Panc1 (cell line): ENCODE data around the gene GSC2. TPM values are rescaled to one million over a fixed set of nuclear protein-coding genes. Genes with fewer than 3 reads are reported as not detected.

Experiments
- ATAC-seq: fragments of 200-7000 bp; cut with Tn5 transposase; 2 replicates; pipeline ENCODE4 v1.9.1; 2020; ENCODE audit warnings: mild to moderate bottlenecking, moderate library complexity
- BruUV-seq: library from RNA; stranded (reverse); fragments of 400-500 nt; replicated peaks from 2 replicates; lab custom pipeline; 2021; lab: Mats Ljungman, UMichigan
- CTCF ChIA-PET: fragments of 300-600 bp; sonication (Branson Sonifier 250); formaldehyde crosslinking; loops from one replicate; lab custom pipeline; 2022; ENCODE audit warnings: antibody characterized with exemption; lab: Charles Lee
- POLR2A ChIA-PET: fragments of 300-600 bp; sonication (Branson Sonifier 250); formaldehyde crosslinking; loops from one replicate; lab custom pipeline; 2022; ENCODE audit warnings: antibody characterized with exemption; lab: Charles Lee
- DNase-seq: peaks from one replicate; pipeline ENCODE4 v3.0.0-alpha.2; 2010; ENCODE audit warnings: low read depth, low spot score
- H3K27ac ChIP-seq: 2 replicates; pipeline ENCODE4 v1.5.1; 2011; ENCODE audit warnings: mild to moderate bottlenecking, low read length, inconsistent platforms
- H3K27me3 ChIP-seq: fragments of 200-500 bp; sonication (Bioruptor generic); 2 replicates; pipeline ENCODE4 v1.6.0; 2014; ENCODE audit warnings: low read length, inconsistent platforms; ENCODE audit not compliant: control insufficient read depth, insufficient read depth
- H3K36me3 ChIP-seq: fragments of 200-500 bp; sonication (Bioruptor generic); 2 replicates; pipeline ENCODE4 v1.5.1; 2014; ENCODE audit warnings: inconsistent platforms, mild to moderate bottlenecking, low read length, moderate library complexity; ENCODE audit not compliant: control insufficient read depth, insufficient read depth
- H3K4me1 ChIP-seq: 2 replicates; pipeline ENCODE4 v1.5.1; 2011; ENCODE audit warnings: inconsistent platforms, mild to moderate bottlenecking, low read length, moderate library complexity; ENCODE audit not compliant: control insufficient read depth, insufficient read depth
- H3K4me3 ChIP-seq, 2 experiments: 2 replicates each; pipeline ENCODE4 v1.5.1; 2011 to 2012; ENCODE audit warnings: low read depth in 2 of 2, low read length in 2 of 2, mild to moderate bottlenecking in 2 of 2, inconsistent platforms in 1 of 2, moderate library complexity in 1 of 2
- H3K9me3 ChIP-seq: fragments of 200-500 bp; sonication (Bioruptor generic); 2 replicates; pipeline ENCODE4 v1.5.1; 2014; ENCODE audit warnings: low read depth, mild to moderate bottlenecking, inconsistent platforms, low read length, moderate library complexity; ENCODE audit not compliant: control insufficient read depth, insufficient read depth
- POLR2AphosphoS5 ChIP-seq: IDR thresholded peaks from 2 replicates; pipeline ENCODE4 v1.6.1; 2012; ENCODE audit warnings: mild to moderate bottlenecking, low read depth, low read length, moderate library complexity
- SIN3A ChIP-seq: IDR thresholded peaks from 2 replicates; pipeline ENCODE4 v1.6.1; 2012; ENCODE audit warnings: low read depth, mild to moderate bottlenecking, low read length, moderate library complexity, borderline replicate concordance; ENCODE audit not compliant: insufficient read depth
- TCF7L2 ChIP-seq: IDR thresholded peaks from 2 replicates; pipeline ENCODE4 v1.6.1; 2011; ENCODE audit warnings: mild to moderate bottlenecking, low read depth, low read length, inconsistent platforms
- in situ Hi-C: cut with HindIII; loops from 2 replicates; pipeline ENCODE4 v1.10.0; 2016; ENCODE audit warnings: low sequenced_read_pairs, low pct_unique_long_range_greater_than_20kb
- intact Hi-C: fragments of 100-400 bp; cut with micrococcal nuclease; formaldehyde crosslinking; loops from one replicate; pipeline ENCODE4 v1.10.0; 2022; ENCODE audit not compliant: unreplicated experiment
- total RNA-seq: library from RNA; stranded (reverse); gene quantifications from one replicate; pipeline ENCODE4 v1.2.1, GENCODE V29; 2021; ENCODE audit not compliant: unreplicated experiment
- TF ChIP-seq, protein P1 (sequence below), 2 experiments: IDR thresholded peaks; 2 replicates each; pipeline ENCODE4 v1.6.1; 2011 to 2012; ENCODE audit warnings: low read depth in 2 of 2, control low read depth in 1 of 2, low read length in 1 of 2, mild to moderate bottlenecking in 1 of 2, moderate library complexity in 1 of 2; ENCODE audit not compliant: insufficient read depth in 1 of 2
- TF ChIP-seq, protein P2 (sequence below): fragments of 450-650 bp; IDR thresholded peaks from 2 replicates; pipeline ENCODE4 v1.5.1; 2017; ENCODE audit warnings: mild to moderate bottlenecking

Gene GSC2
- total RNA-seq, 1 experiment from 2014 or later, result 0.23 TPM

DNA sequence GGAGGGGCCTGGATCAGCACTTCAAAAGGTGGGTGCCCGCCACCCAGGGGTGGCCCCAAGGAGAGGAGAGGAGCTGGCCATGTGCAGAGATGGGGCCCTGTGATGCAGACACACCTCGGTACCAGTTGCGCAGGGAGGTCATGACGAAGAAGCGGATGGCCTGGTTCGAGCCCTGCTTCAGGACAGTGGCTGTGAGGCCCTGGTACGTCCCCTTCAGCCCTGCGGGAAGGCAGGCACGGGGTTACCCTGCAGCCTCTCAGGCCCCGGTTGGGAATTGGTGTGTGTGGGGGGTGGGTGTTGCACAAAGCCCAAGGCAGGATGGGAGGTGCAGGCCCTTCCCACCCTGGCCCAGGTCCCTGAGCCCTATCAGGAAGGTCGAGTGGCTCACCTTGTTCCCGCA lies 26.6 kb upstream of the GSC2 start:
- BruUV-seq, result no TSS peak
- TF ChIP-seq, protein P1, sequence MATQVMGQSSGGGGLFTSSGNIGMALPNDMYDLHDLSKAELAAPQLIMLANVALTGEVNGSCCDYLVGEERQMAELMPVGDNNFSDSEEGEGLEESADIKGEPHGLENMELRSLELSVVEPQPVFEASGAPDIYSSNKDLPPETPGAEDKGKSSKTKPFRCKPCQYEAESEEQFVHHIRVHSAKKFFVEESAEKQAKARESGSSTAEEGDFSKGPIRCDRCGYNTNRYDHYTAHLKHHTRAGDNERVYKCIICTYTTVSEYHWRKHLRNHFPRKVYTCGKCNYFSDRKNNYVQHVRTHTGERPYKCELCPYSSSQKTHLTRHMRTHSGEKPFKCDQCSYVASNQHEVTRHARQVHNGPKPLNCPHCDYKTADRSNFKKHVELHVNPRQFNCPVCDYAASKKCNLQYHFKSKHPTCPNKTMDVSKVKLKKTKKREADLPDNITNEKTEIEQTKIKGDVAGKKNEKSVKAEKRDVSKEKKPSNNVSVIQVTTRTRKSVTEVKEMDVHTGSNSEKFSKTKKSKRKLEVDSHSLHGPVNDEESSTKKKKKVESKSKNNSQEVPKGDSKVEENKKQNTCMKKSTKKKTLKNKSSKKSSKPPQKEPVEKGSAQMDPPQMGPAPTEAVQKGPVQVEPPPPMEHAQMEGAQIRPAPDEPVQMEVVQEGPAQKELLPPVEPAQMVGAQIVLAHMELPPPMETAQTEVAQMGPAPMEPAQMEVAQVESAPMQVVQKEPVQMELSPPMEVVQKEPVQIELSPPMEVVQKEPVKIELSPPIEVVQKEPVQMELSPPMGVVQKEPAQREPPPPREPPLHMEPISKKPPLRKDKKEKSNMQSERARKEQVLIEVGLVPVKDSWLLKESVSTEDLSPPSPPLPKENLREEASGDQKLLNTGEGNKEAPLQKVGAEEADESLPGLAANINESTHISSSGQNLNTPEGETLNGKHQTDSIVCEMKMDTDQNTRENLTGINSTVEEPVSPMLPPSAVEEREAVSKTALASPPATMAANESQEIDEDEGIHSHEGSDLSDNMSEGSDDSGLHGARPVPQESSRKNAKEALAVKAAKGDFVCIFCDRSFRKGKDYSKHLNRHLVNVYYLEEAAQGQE (IDR thresholded peaks at IDR 0.05; ENCODE audit: insufficient read depth in 1 of 2, low read depth in 2 of 2, low read length in 1 of 2), result no peak
- TF ChIP-seq, protein P2, sequence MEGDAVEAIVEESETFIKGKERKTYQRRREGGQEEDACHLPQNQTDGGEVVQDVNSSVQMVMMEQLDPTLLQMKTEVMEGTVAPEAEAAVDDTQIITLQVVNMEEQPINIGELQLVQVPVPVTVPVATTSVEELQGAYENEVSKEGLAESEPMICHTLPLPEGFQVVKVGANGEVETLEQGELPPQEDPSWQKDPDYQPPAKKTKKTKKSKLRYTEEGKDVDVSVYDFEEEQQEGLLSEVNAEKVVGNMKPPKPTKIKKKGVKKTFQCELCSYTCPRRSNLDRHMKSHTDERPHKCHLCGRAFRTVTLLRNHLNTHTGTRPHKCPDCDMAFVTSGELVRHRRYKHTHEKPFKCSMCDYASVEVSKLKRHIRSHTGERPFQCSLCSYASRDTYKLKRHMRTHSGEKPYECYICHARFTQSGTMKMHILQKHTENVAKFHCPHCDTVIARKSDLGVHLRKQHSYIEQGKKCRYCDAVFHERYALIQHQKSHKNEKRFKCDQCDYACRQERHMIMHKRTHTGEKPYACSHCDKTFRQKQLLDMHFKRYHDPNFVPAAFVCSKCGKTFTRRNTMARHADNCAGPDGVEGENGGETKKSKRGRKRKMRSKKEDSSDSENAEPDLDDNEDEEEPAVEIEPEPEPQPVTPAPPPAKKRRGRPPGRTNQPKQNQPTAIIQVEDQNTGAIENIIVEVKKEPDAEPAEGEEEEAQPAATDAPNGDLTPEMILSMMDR, result no peak
- no peak for TF ChIP-seq POLR2AphosphoS5
- H3K9me3 ChIP-seq, result no peaks in the 10 kb centered on the region
- no peaks in the 10 kb centered on the region for H3K27me3 ChIP-seq
- peak overlapping the region; percentile 57 to 66 for H3K4me3 ChIP-seq
- CTCF ChIA-PET, result interaction anchor here (0.6 kb wide), 1 partner anchor 113 kb away, joined by 3 read pairs; no protein-coding TSS in a partner anchor
- DNase-seq (no peak), ATAC-seq (no peak)
- H3K36me3 ChIP-seq, result no peaks in the 10 kb centered on the region; the same call in 1 of the 2 replicates
- in situ Hi-C loops (no loop called here), intact Hi-C loops (no loop called here)
- H3K27ac ChIP-seq, result peak overlapping the region; percentile 74
- H3K4me1 ChIP-seq, result peaks cover 44% of the 10 kb centered on the region
- POLR2A ChIA-PET, result interaction anchor here (0.7 kb wide), 1 partner anchor 54 kb away, joined by 11 read pairs; no protein-coding TSS in a partner anchor

DNA sequence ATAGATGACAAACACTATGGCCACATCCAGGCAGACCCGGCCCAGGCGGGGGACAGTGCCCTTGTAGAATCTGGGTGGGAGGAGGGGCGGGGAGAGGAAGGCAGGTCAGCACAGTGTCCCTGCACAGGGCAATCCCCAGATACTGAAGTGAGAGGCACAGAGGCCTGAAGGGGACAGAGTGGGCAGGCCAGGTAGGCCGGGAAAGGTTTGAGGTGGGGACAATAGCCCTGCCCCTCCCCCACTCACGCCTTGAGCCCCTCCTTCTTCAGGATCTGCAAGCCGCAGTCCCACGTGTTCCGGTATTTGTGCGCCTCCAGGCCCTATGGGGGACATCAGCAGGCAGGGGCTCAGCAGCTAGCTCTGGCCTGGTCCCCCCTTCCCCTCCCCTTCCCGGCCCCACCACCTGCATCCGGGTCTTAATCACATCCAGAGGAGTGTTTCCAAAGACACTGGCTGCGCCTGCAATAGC lies 26.1 kb upstream of the GSC2 start:
- H3K4me1 ChIP-seq, result peaks cover 44% of the 10 kb centered on the region
- POLR2A ChIA-PET, result interaction anchor here (0.7 kb wide), 1 partner anchor 55 kb away, joined by 11 read pairs; no protein-coding TSS in a partner anchor
- no TSS peak for BruUV-seq
- H3K27ac ChIP-seq, result peak overlapping the region; percentile 74
- H3K36me3 ChIP-seq, result no peaks in the 10 kb centered on the region; the same call in 1 of the 2 replicates
- peak overlapping the region in 1 of 2 experiments; percentile 57; a peak in 1 of 4 replicates for H3K4me3 ChIP-seq
- ATAC-seq, result no peak
- in situ Hi-C loops, result no loop called here
- intact Hi-C loops, result no loop called here
- no peaks in the 10 kb centered on the region for H3K27me3 ChIP-seq
- TF ChIP-seq TCF7L2 (no peak), SIN3A (no peak), POLR2AphosphoS5 (no peak)
- TF ChIP-seq, protein P1 (IDR thresholded peaks at IDR 0.05; ENCODE audit: insufficient read depth in 1 of 2, low read depth in 2 of 2, low read length in 1 of 2), result no peak
- TF ChIP-seq, protein P2, result no peak
- CTCF ChIA-PET, result no interaction called here
- H3K9me3 ChIP-seq, result no peaks in the 10 kb centered on the region
- no peak for DNase-seq
